Activated CD4-positive, CD25-positive, alpha-beta regulatory T cell (primary cell): ENCODE measurements around the gene ABR.
"Not testable (repeated sequence)": the region's sequence is repeated elsewhere in the genome, so short reads cannot be mapped to it uniquely, and the experiment has no call there.

Source experiments
- DNase-seq, 4 experiments: peaks; one replicate each; lab custom pipeline; 2025; lab: John Stamatoyannopoulos, UW

ABR gene

DNA sequence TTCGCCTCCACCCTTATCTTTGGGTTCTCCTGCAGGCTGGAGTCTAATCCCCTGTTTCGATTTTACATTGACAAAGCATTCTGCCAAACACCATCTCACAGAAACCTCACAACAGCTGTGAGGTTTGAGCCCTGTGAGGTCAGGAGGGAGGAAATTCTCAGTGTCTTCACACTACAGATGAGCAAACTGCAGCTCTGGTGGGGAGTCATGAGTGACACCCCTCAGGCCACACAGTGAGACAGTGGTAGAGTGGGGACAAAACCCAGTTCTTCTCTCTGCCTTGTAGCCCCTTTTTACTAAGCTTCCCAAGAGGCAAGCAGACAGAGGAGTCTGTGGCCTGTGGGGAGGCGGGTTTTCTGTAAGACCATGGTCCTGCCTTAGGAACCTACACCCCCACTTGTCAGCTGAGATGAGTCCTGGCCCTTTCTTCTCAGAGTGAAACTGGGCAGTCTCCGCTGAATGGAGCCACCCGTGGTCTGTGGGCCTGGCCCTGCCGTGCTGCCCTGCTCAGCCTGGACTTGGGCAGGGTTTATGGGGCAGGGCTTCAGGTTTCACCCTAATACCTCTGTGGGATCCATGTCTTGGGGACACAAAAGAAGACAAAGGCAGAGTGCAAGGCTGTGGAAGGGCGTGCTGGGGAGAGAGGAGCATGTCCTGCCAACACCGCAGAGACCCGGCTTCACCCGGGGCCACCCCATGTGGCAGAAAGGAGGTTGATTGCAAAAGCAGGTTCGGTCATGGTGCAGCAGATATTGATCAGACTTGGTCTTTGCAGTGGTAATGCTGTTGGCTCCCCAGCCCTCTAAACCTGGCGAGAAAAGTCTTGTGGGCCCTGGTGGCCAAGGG, 59.0 kb downstream of the ABR start:
- no peak for DNase-seq

DNA sequence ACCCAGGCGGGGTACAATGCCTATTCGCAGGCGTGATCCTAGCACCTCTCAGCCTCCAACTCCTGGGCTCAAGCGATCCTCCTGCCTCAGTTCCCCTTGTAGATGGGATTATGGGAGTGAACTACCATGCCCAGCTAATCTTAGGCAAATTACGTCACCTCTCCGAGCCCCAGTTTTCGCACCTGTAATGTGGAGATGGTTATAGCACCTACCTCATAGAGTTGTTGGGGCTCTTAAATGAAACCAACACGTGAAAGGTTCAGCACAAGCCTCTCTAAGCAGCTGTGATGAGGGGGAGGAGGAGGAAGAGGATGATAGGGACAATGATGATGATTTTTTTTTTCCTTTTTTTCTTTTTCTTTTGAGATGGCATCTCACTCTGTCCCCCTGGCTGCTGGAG, 59.9 kb downstream of the ABR start:
- DNase-seq: no peak

DNA sequence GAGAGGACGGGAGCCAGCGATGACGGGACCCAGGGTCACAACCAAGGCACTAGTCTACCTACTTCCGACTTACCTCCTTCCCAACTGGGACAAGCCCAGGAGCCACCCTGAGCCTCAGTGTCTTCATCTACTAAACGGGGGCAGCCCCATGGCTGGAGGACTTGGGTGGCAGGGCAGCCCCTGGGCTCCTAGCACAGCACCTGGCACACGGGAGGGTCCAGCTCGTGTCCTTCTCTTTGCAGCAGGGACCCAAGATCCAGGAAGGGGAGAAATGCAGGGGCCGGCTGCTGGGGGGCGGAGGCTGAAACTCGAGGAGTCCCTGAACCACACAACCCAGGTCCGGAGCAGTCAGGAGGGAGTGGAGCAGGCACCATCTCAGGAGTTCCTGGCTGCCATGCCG, 63.2 kb downstream of the ABR start:
- no peak for DNase-seq

DNA sequence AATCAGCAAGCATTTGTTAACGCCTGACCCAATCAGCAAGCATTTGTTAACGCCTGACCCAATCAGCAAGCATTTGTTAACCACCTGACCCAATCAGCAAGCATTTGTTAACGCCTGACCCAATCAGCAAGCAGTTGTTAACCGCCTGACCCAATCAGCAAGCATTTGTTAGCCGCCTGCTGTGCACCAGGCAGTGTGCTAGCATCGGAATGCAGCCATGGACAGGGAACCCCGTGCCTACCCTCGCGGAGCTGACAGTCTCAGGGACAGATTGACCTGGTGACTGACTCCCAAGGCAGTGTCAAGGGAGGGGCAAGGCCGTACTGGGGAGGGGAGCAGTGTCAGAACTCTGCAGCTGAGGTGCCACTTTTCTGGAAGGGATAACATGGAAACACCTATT, 66.9 kb downstream of the ABR start:
- no peak for DNase-seq

DNA sequence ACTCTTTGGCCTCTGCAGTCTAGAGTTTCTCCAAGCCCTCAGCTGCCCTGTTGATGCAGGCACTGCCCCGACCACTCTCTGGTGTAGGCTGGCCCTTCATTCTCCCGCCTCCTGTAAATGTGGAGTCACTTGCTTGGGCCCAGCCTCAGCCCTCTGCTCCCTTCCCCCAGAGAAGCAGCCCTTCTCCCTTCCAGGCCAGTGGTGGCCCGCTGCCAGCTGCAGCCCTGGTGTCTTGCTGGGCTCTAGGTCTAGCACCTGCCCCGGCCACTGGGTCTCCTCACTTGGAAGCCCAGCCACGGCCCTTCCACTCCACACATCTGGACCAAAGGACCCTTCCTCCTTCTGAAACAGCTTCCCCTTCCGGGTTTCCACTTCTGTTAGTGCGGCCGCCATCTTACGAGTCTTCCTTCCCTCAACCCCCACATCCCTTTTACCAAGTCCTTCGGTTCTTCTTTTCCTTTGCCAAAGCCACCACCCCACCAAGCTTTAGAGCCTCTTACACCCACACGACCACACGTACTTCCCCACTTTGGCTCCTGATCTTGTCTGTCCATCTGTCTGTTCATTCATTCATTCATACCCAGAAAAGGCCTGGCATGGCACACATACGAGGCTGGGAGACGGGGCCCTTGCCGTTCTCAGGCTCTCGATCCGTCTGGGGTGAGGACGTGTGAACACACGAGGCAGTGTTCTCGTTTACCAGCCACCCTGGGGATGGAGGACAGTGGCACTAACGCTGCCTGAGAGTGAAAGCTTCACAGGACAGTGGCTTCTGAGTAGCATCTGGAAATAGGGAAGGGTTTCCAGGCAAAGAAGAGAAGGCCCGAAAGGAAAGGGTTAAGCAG, 68.0 kb downstream of the ABR start:
- no peak for DNase-seq

DNA sequence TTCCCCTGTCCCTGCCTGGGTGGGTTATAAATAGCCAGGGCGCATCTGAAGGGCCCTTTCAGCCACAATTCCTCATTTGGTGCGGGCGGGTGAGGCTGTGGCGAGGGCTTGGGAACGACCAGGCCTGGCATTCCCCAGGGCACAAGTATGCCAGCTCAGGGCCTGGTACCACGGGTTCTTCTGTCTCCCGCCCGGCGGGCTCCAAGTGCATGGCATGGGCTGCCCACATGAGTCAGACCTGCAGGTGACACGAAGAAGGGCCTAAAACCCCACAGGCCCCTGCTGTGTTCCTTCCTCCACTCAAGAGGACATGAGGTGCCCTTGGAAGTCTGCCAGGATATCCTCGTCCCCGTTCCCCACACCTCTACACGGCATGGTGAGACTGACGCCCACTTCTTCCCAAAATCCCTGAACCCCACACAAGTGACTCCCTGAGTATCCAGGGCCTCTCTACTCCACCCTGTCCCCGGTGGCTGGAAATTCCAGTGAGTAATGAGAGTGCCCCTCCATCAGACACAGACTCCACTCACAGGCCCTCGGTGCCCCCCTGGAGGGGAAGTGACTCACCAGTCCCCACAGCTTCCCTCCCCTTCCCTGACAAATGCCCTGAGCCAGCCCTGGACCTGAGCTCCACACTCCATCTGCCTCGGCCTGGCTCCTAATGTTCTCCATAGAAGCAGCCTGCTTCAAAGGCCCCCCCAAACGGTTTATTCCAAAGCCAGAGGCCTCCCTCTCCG, 68.8 kb downstream of the ABR start:
- DNase-seq: no peak

DNA sequence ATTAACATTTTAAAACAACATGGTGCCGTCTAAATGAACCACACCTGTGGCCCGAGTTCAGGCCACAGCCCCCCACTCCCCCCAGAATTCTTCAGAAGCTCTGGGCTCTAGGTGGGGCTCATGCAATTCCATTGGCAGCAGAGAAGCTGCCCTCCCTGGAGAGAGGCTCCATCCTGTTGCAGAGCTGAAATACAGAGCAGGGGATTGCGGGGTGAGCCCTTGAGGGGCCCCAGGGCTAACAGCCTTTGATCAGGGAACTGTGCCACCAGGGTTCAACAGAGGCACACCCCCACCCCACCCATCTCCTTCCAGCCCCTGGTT, 69.3 kb downstream of the ABR start:
- no peak for DNase-seq

DNA sequence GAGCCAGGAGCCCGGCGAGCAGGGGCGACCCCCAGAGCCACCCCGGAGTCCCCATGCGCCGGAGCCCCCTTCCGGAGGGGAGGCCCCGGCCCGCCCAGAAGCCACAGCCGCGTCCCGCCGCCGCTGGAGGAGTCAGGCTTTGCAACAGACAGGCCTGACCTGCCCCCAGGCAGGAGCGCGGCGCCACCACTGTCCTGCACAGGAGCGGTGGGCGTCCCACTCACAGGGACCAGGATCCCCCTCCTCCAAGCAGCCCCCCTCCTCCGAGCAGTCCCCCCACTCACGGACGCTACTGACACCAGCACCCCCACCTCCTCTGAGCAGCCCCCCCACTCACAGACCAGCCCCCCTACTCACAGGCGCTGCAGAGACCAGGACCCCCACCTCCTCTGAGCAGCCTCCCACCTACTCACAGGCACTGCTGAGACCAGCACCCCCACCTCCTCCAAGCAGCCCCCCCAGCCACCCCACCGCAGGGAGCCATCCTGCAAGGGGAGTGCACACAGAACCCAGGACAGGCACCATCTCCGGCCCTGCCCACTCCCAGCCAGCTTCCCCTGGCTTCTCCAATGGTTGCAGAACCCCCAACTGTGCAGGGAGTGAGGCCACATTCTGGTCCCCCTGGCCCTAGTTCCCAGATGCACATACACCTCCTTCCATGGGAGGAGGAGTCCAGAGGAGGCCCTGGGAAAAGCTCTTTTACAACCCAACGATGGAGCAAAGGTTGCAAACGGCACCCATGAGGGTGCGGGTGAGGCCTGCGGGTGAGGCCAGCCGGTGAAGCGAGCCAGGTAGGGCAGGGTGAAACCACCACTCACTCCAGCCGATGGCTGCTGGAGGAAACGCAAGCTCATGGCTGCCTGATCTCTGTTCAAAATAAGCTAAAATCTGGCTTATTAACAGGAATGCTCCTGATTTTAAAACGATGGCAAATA, 69.9 kb downstream of the ABR start:
- peak in 3 of 4 experiments; percentile 47 to 55 (median 49) for DNase-seq

DNA sequence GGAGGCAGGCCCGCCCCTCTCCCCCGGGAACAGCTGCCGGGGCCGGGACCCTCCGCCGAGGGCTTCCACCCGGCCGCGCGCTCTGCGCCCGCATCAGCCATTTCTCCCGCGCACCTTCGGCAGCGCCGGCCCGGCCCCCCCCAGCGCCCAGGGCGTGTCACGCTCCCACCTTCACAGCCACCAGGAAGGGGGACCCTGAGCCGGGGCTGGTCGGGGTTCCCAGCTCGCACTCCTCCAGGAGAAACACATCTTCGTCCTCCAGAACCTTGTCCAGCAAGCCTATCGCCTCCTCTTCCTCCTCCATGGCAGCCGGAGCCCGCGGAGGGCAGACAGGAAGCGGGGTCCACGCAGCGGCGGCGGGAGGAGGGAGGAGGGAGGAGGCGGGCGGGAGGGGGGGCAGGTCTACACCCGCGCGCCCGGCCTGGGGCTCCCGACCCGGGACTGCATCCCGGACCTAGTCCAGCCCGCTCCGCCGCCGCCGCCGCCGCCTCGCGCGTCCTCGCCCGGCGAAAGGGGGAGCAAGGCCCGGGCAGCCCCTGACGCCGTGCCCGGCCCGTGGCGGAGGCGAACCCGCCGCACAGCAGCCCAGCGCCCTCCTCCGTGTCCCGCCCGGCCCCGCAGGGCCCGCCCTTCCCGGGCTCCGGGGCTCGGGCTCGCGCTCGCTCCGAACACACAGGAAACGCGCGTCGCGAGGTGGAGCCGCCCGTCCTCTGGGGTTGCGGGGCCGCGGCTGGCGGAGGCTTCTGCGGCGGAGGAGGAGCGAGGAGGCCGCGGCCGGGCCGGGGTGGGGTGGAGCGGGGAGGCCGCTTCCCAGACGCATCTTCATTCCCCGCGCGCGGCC, 70.8 kb downstream of the ABR start:
- peak; percentile 43 to 64 (median 56) for DNase-seq

DNA sequence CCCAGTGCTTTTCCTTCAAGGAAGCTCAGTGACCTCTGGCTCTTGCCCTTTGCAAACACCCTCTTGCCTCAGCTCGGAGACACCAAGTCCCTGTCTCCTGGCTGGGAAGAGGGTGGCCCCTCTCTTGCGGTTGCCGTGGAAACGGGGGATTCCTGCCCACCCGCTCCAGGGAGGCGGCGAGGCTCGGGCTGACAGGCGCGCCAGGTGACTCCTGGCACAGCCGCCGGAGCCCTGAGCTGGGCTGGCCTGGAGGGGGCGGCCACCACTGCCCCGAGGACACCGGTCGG, 71.4 kb downstream of the ABR start:
- no peak for DNase-seq

DNA sequence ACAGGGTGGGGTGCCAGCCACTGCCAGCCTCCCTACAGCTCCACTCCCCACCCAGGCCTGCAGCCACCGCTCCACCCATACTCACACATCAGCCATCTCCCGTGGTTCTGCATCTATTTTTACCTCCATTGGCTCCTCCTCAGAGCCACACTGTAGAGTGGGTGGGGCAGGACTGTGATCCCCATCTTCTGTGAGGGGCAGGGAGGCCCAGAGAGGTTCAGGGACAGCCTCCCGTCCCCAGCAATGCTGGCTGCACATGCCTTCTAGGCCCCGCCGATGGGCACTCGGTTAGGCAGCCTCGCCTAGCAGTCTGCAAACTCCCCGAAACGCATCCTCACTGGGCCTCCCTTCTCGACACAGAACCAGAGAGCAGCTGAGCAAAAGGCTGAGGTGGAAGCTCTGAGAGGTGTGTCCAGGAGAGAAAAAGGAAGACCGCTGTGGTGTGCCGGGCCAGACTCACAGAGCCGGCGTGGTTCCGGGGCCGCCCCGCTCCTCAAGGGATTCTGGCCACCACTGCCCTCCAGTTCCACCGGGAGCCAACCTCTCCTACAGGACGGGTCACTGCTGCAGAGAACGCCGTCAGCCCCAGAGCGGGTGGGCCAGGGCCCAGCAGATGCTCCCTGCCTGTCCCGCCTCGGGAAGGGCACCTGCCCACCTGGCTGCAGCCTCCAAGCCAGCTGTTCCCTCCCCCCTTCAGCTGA, 71.9 kb downstream of the ABR start:
- DNase-seq: no peak

DNA sequence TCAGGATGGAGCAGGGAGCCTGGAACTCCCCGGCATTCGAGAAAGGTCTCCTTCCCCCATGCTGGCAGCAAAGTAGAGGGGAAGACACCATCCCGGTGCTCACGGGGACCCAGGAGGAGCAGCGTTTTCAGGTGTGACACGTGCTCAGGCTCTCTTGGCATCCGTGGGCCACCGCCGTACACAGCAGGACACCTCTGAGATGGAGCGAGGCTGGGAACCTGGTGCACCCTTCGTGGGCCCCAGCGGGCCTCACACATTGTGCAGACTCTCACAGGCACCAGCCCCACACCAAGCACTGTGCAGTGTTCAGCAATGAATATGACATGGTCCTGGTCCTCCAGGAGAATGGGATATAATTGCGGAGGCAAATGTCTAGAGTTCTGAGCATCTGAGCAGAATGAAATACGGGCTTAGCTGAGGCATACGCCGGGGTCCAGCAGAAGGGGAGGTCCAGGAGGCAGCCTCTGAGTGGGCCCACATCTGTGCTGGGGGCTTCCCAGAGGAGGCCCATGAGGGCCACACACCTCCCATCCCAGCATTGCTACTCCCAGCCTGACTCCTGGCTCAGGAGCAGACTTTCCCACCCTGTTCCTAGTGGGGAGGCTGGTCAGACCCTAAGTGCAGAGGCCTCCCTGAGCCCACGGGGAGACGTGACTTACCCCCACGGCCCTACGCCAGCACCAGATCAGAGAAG, 72.6 kb downstream of the ABR start:
- DNase-seq: no peak

DNA sequence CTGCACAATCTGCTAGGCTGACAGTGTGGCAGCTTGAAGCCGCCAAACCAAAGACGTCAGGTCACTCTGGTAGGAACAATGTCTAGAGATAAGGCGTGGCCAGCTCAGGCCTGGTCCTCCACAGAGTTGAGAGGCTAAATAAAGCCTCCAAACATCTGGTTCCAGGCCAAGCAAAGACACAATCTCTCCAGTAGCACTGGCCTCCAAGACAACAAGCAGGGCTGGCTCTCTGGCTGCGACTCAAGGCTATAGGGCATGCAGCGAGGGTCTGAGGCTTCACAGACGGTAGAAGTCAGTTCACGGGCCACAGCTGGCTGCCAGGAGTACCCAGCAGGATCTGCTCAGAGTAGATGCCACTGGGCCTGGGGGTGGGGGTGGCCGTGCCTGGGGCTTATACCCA, 75.6 kb downstream of the ABR start:
- DNase-seq: no peak

DNA sequence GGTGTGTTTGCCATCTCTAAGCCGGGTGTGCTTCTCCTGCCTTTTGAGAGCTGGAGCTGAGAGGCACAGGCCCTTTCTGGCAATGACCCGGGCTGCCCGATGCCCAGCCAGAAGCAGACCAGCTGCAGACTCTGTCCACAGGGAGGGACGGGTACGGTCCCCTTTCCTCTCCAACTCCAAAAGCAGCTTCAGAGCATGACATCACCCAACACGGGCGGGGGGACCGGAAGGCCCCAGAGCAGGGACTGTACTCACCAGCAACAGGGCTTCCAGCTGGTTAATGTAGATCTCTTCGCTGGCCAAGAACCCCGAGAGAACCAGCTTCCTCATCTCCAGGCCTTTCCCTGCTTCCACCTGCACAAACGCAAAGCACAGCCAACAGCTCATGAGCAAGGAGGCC, 79.4 kb downstream of the ABR start:
- no peak for DNase-seq

DNA sequence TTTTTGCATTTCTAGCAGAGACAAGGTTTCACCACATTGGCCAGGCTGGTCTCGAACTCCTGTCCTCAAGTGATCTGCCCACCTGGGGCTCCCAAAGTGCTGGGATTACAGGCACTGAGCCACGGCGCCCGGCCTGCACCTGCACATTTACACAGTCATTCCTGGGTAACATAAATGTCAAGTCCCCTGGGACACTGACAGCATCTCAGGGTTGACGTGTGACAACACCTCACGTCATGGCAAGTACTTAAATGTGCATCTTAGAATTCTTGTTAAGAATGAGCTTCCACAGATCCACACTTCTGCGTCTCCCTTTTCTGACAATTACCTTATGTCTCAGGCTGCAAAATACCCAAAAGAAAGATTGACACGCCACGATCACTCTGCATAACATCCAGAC, 80.5 kb downstream of the ABR start:
- no peak for DNase-seq

DNA sequence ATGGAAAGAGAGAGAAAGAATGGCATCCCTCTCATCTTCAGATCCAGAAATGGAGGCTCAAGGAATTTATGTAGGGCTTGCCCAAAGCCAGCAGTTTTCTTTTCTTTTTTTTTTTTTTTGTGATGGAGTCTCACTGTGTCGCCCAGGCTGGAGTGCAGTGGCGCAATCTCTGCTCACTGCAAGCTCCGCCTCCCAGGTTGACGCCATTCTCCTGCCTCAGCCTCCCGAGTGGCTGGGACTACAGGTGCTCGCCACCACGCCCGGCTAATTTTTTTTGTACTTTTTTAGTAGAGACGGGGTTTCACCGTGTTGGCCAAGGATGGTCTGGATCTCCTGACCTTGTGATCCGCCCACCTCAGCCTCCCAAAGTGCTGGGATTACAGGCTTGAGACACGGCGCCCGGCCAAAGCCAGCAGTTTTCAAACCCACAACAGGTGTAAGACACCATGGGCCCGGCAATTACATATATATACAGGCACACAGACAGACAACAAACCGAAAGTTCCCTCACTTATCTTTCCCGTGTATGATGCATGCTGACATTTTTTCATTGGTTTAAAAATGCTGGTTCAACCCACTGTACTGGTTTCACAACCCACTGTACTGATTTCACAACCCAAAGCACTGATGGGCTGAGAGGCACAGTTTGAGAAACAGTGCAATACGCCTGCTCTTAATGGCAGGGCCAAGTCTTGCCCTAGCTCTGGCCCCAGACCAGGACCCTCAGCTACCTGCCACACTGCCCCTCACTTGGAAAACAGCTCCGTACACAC, 81.6 kb downstream of the ABR start:
- DNase-seq: not testable (repeated sequence)

DNA sequence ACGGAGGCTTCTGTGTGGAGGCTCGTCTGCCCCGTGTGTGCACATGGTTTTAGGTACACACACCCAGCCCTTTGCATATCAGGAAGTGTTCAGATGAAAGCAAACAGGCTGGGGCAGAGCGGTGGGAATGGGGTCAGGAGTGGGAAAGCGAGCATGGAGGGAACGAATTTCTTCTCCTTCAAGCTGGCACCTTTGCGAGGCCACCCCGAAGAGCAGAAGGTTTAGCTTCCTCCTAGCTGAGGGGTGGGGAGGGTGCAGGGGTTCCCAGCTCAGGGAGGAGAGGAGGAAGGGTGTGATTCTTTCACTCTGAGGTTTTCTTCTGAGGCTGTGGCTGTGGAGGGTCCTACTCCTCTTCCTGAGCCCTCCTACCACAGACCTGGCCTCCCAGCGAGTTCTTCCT, 83.6 kb downstream of the ABR start:
- no peak for DNase-seq

DNA sequence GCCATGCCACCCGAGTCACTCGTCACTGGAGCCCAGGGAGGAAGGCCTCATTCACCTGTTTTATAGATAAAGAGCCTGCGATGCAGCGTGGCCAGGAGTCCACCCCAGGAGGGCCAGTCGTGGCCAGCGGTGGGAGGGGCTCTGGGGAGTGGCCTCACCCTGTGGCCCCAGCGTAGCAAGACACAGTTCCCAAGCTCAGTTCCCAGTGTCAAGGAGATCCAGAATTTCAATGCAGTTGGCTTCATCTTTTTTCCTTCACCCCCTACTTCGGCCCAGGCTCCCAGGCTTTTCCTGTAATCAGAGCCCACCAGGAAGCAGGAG, 84.0 kb downstream of the ABR start:
- DNase-seq: no peak
